ENCODE data around the gene LAP3. TPM values are rescaled to one million over a fixed set of nuclear protein-coding genes. Genes with fewer than 3 reads are reported as not detected.
"Not testable (repeated sequence)": the region's sequence is repeated elsewhere in the genome, so short reads cannot be mapped to it uniquely, and the experiment has no call there.

Gene LAP3
- total RNA-seq = 75.8 and 88.1 TPM in 2 replicates

DNA sequence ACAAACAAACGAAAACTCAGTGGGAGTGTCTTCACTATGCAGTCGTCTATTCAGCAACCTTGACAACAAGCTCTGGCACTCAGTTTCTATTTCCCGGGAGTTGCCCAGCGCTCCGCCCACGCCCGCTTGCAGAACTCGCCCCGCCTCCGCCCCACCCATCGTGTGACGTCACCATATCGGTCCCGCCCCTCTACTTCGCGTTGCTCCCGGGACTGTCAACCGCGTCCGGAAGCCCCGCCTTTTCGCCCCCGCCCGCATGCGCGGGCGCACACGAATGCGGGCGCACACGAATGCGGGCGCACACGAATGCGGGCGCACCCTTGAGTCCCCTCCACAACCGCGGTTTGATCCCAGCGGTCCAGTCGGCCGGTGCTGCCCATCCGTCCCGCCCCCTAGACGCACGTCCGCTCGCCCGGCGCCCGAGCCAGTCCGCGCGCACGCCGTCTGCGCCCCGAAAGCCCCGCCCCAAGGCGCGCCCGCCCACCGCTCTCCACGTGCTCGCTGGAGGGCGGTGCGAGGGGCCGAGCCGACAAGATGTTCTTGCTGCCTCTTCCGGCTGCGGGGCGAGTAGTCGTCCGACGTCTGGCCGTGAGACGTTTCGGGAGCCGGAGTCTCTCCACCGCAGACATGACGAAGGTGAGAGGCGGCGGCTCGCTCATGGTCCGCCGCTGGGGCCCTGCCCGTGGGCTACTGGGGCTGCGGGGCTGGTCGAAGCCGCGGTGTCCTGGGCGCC, at the start of gene LAP3:
LAP3 (plus strand) TSS at position 267 of the 733 bp plus-strand sequence; CDS start at position 535, 268 bp downstream.
- peak within 1 kb of the TSS; percentile 94 for H3K4me3 ChIP-seq (ENCODE audit: low read depth, low read length)
- DNase-seq (ENCODE audit: low read depth) = peak; percentile 59
- peak; percentile 1 for TF ChIP-seq CTCF (conservative IDR thresholded peaks at IDR 0.05; ENCODE audit: low read depth, low read length)

DNA sequence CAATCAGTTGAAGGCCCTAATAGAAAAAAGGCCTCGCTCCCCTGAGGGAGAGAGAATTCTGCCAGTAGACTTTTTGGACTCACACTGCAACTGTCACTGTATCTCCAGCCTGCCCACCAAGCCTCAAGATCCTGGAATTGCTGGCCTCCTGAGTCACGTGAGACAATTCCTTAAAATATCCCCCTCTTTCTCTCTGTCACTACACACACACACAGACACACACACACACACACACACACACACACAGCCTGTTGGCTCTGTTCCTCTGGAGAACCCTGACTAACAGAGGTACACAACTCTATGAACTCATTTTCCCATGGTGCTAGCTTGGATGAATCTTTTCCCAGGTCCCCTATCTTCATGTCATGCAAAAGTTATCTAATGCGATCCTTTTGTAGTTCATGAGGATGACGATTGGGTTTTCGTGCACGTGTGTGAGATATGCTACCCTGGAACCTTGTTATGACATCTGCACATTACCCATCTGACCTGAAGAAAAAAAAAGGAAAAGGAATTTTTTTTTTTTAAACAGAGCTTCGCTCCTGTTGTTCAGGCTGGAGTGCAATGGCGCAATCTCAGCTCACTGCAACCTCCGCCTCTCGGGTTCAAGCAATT, 48.3 kb upstream of the LAP3 start:
- TF ChIP-seq CTCF (conservative IDR thresholded peaks at IDR 0.05; ENCODE audit: low read depth, low read length) = no peak
- no peak overlapping the region for H3K4me3 ChIP-seq (ENCODE audit: low read depth, low read length)
- DNase-seq (ENCODE audit: low read depth) = no peak

DNA sequence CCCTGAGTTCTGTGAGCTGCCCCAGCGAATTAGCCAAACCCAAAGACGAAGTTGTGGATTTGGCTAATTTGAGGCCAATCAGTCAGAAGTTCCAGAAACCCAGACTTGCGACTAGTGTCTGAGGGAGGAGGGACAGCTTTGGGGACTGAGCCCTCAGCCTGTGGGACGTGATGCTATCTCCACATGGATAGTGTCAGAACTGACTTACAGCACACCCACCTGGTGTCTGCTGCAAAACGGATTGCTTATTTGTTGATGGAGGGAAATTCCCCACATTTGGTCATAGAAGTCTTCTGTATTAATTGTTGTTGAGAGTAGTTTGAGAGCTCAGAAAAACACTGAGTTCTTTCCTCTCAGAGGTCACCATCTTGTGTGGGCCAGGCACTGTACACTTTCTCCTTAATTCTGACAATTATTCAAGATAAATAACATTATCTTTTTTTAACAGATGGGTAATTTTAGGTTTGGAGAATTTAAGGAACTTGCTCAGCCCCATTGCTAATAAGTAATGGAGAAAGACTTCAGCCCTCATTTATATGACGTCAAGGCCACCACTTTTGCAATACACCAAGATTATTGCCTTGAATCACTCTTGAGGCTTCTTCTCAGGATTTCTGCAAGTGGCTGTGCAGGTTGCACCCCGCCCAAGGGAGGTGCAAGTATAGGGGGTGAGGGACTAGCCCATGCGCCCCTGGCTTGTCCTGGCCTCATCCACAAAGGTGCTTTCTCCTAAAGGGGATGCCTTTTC, 45.3 kb upstream of the LAP3 start:
- TF ChIP-seq CTCF (conservative IDR thresholded peaks at IDR 0.05; ENCODE audit: low read depth, low read length) = no peak
- H3K4me3 ChIP-seq (ENCODE audit: low read depth, low read length) = no peak overlapping the region
- DNase-seq (ENCODE audit: low read depth) = no peak

- no peak for TF ChIP-seq CTCF (conservative IDR thresholded peaks at IDR 0.05; ENCODE audit: low read depth, low read length)
- no peak for DNase-seq (ENCODE audit: low read depth)
- no peak overlapping the region for H3K4me3 ChIP-seq (ENCODE audit: low read depth, low read length)
Measured at GRCh38 chr4:17534705-17535104, 42.3 kb upstream of the LAP3 start.

- DNase-seq (ENCODE audit: low read depth) = no peak
- H3K4me3 ChIP-seq (ENCODE audit: low read depth, low read length) = no peak overlapping the region
- no peak for TF ChIP-seq CTCF (conservative IDR thresholded peaks at IDR 0.05; ENCODE audit: low read depth, low read length)
Measured at GRCh38 chr4:17535242-17535641, 41.8 kb upstream of the LAP3 start.

DNA sequence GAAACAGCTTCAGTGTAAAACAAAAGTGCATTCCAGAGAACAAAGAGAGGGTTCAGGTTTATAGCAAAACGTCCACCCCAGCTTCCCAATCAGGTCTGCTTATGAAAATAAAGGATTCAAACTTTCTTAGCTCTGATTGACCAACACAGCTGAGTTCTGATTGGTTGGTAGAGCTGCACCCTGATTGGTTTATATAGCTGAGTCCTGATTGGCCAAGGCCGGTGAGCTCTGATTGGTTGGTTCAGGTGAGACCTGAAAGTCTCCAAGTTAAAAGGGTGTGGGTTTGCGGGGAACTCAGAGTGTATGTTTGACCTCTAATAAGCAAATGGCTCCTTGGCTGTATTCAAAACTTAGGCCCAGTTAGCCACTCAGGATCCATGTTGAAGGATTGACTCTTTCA, 41.1 kb upstream of the LAP3 start:
- DNase-seq (ENCODE audit: low read depth) = no peak

DNA sequence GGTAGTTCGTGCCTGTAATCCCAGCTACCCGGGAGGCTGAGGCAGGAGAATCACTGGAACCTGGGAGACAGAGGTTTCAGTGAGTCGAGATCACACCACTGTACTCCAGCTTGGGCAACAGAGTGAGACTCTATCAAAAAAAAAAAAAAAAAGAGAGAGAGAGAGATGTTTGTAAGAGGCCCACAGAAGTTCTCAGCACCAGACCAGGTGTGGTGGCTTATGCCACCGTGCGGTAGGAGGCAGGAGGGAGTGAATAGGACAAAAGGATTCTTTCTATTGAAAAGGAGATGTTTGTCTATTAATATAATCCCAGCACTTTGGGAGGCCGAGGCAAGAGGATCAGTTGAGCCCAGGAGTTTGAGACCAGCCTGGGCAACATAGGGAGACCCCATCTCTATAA, 39.9 kb upstream of the LAP3 start:
- H3K4me3 ChIP-seq (ENCODE audit: low read depth, low read length); DNase-seq (ENCODE audit: low read depth): not testable (repeated sequence)

More for the DNA sequence above, 41.1 kb upstream of the LAP3 start:
- no peak for TF ChIP-seq CTCF (conservative IDR thresholded peaks at IDR 0.05; ENCODE audit: low read depth, low read length)
- no peak overlapping the region for H3K4me3 ChIP-seq (ENCODE audit: low read depth, low read length)
